ENCODE measurements around the gene RFESD. TPM values are rescaled to one million over a fixed set of nuclear protein-coding genes. Genes with fewer than 3 reads are reported as not detected.
A peak's percentile ranks its signal among the peaks of the same experiment; 100 is the strongest.
"Not testable (repeated sequence)": the region's sequence is repeated elsewhere in the genome, so short reads cannot be mapped to it uniquely, and the experiment has no call there.

The RFESD gene
- polyA plus RNA-seq, 4 donors: 0.27 to 3.4 (median 1.4) TPM; not detected in 1

- H3K4me1 ChIP-seq (ENCODE audit: control insufficient read depth in 3 of 3, insufficient read depth in 2 of 3, low read depth in 1 of 3, low read length in 2 of 3): peaks cover 0 to 23% (median 0%) of the 10 kb centered on the region in 3 donors
- peak overlapping the region in 1 of 3 donors; percentile 53 for H3K4me3 ChIP-seq (ENCODE audit: low read depth in 1 of 3, low read length in 3 of 3)
- not testable (repeated sequence) for FAIRE-seq; DNase-seq; H3K36me3 ChIP-seq (ENCODE audit: control insufficient read depth in 3 of 3, insufficient read depth in 2 of 3, low read depth in 1 of 3, low read length in 3 of 3); H3K9me3 ChIP-seq (ENCODE audit: control insufficient read depth in 2 of 2, insufficient read depth in 1 of 2, low read depth in 1 of 2, low read length in 1 of 2); H3K27me3 ChIP-seq (ENCODE audit: control insufficient read depth in 3 of 3, insufficient read depth in 3 of 3, low read length in 3 of 3)
- 78 to 86% (median 84%) methylated on average over 17 of the region's 17 CpGs for WGBS, 3 donors
- H3K27ac ChIP-seq (ENCODE audit: low read depth in 1 of 3, low read length in 2 of 3): peak overlapping the region; percentile 8 to 92 (median 89)
Measured at GRCh38 chr5:95646226-95646568, 380 bp upstream of the RFESD start.

- peaks cover 0 to 11% (median 0%) of the 10 kb centered on the region in 3 donors for H3K4me1 ChIP-seq (ENCODE audit: control insufficient read depth in 3 of 3, insufficient read depth in 2 of 3, low read depth in 1 of 3, low read length in 2 of 3)
- H3K4me3 ChIP-seq (ENCODE audit: low read depth in 1 of 3, low read length in 3 of 3): no peak overlapping the region
- DNase-seq (peak; percentile 24 to 62), FAIRE-seq (no peak)
- peak overlapping the region in 2 of 3 donors; percentile 41 to 89 for H3K27ac ChIP-seq (ENCODE audit: low read depth in 1 of 3, low read length in 2 of 3)
- no peaks in the 10 kb centered on the region for H3K9me3 ChIP-seq (ENCODE audit: control insufficient read depth in 2 of 2, insufficient read depth in 1 of 2, low read depth in 1 of 2, low read length in 1 of 2)
- no peaks in the 10 kb centered on the region for H3K27me3 ChIP-seq (ENCODE audit: control insufficient read depth in 3 of 3, insufficient read depth in 3 of 3, low read length in 3 of 3)
- no peaks in the 10 kb centered on the region for H3K36me3 ChIP-seq (ENCODE audit: control insufficient read depth in 3 of 3, insufficient read depth in 2 of 3, low read depth in 1 of 3, low read length in 3 of 3)
- WGBS, 3 donors: 68 to 76% (median 69%) methylated on average over 12 of the region's 12 CpGs
Measured at GRCh38 chr5:95647886-95648860, 1.6 kb downstream of the RFESD start.

GRCh38 chr5:95649274-95649673, 2.7 kb downstream of the RFESD start:
- Histone ChIP-seq H3K4me1 (ENCODE audit: control insufficient read depth in 3 of 3, insufficient read depth in 2 of 3, low read depth in 1 of 3, low read length in 2 of 3) (peaks cover 0 to 11% (median 0%) of the 10 kb centered on the region in 3 donors), H3K36me3 (ENCODE audit: control insufficient read depth in 3 of 3, insufficient read depth in 2 of 3, low read depth in 1 of 3, low read length in 3 of 3) (no peaks in the 10 kb centered on the region), H3K9me3 (ENCODE audit: control insufficient read depth in 2 of 2, insufficient read depth in 1 of 2, low read depth in 1 of 2, low read length in 1 of 2) (no peaks in the 10 kb centered on the region), H3K27me3 (ENCODE audit: control insufficient read depth in 3 of 3, insufficient read depth in 3 of 3, low read length in 3 of 3) (no peaks in the 10 kb centered on the region), H3K27ac (ENCODE audit: low read depth in 1 of 3, low read length in 2 of 3) (no peak overlapping the region), H3K4me3 (ENCODE audit: low read depth in 1 of 3, low read length in 3 of 3) (no peak overlapping the region)
- FAIRE-seq (no peak), DNase-seq (no peak)

- FAIRE-seq (no peak), DNase-seq (no peak)
- Histone ChIP-seq H3K9me3 (ENCODE audit: control insufficient read depth in 2 of 2, insufficient read depth in 1 of 2, low read depth in 1 of 2, low read length in 1 of 2) (no peaks in the 10 kb centered on the region), H3K4me3 (ENCODE audit: low read depth in 1 of 3, low read length in 3 of 3) (no peak overlapping the region), H3K36me3 (ENCODE audit: control insufficient read depth in 3 of 3, insufficient read depth in 2 of 3, low read depth in 1 of 3, low read length in 3 of 3) (no peaks in the 10 kb centered on the region), H3K27ac (ENCODE audit: low read depth in 1 of 3, low read length in 2 of 3) (no peak overlapping the region), H3K4me1 (ENCODE audit: control insufficient read depth in 3 of 3, insufficient read depth in 2 of 3, low read depth in 1 of 3, low read length in 2 of 3) (peaks cover 0 to 11% (median 0%) of the 10 kb centered on the region in 3 donors), H3K27me3 (ENCODE audit: control insufficient read depth in 3 of 3, insufficient read depth in 3 of 3, low read length in 3 of 3) (no peaks in the 10 kb centered on the region)
Measured at GRCh38 chr5:95649842-95650620, 3.5 kb downstream of the RFESD start.

- no peaks in the 10 kb centered on the region for H3K27me3 ChIP-seq (ENCODE audit: control insufficient read depth in 3 of 3, insufficient read depth in 3 of 3, low read length in 3 of 3)
- 86 to 100% (median 100%) methylated on average over 1 of the region's 1 CpG for whole genome bisulfite sequencing, 3 donors
- H3K9me3 ChIP-seq (ENCODE audit: control insufficient read depth in 2 of 2, insufficient read depth in 1 of 2, low read depth in 1 of 2, low read length in 1 of 2): no peaks in the 10 kb centered on the region
- DNase-seq: no peak
- no peak overlapping the region for H3K27ac ChIP-seq (ENCODE audit: low read depth in 1 of 3, low read length in 2 of 3)
- H3K4me3 ChIP-seq (ENCODE audit: low read depth in 1 of 3, low read length in 3 of 3): no peak overlapping the region
- no peaks in the 10 kb centered on the region for H3K36me3 ChIP-seq (ENCODE audit: control insufficient read depth in 3 of 3, insufficient read depth in 2 of 3, low read depth in 1 of 3, low read length in 3 of 3)
- no peak for FAIRE-seq
- H3K4me1 ChIP-seq (ENCODE audit: control insufficient read depth in 3 of 3, insufficient read depth in 2 of 3, low read depth in 1 of 3, low read length in 2 of 3): peaks cover 0 to 3% (median 0%) of the 10 kb centered on the region in 3 donors
Measured at GRCh38 chr5:95652849-95653248, 6.3 kb downstream of the RFESD start.

- Histone ChIP-seq H3K27ac (ENCODE audit: low read depth in 1 of 3, low read length in 2 of 3) (no peak overlapping the region), H3K27me3 (ENCODE audit: control insufficient read depth in 3 of 3, insufficient read depth in 3 of 3, low read length in 3 of 3) (no peaks in the 10 kb centered on the region), H3K36me3 (ENCODE audit: control insufficient read depth in 3 of 3, insufficient read depth in 2 of 3, low read depth in 1 of 3, low read length in 3 of 3) (no peaks in the 10 kb centered on the region), H3K4me3 (ENCODE audit: low read depth in 1 of 3, low read length in 3 of 3) (no peak overlapping the region), H3K9me3 (ENCODE audit: control insufficient read depth in 2 of 2, insufficient read depth in 1 of 2, low read depth in 1 of 2, low read length in 1 of 2) (no peaks in the 10 kb centered on the region), H3K4me1 (ENCODE audit: control insufficient read depth in 3 of 3, insufficient read depth in 2 of 3, low read depth in 1 of 3, low read length in 2 of 3) (no peaks in the 10 kb centered on the region)
- 93 to 95% (median 94%) methylated on average over 3 of the region's 3 CpGs for WGBS, 3 donors
- FAIRE-seq (peak; percentile 62), DNase-seq (no peak)
Measured at GRCh38 chr5:95654196-95654595, 7.6 kb downstream of the RFESD start.

GRCh38 chr5:95655575-95655974, 9.0 kb downstream of the RFESD start:
- DNase-seq (no peak), FAIRE-seq (no peak)
- Histone ChIP-seq H3K27me3 (ENCODE audit: control insufficient read depth in 3 of 3, insufficient read depth in 3 of 3, low read length in 3 of 3) (no peaks in the 10 kb centered on the region), H3K27ac (ENCODE audit: low read depth in 1 of 3, low read length in 2 of 3) (no peak overlapping the region), H3K4me1 (ENCODE audit: control insufficient read depth in 3 of 3, insufficient read depth in 2 of 3, low read depth in 1 of 3, low read length in 2 of 3) (no peaks in the 10 kb centered on the region), H3K9me3 (ENCODE audit: control insufficient read depth in 2 of 2, insufficient read depth in 1 of 2, low read depth in 1 of 2, low read length in 1 of 2) (no peaks in the 10 kb centered on the region), H3K36me3 (ENCODE audit: control insufficient read depth in 3 of 3, insufficient read depth in 2 of 3, low read depth in 1 of 3, low read length in 3 of 3) (no peaks in the 10 kb centered on the region), H3K4me3 (ENCODE audit: low read depth in 1 of 3, low read length in 3 of 3) (no peak overlapping the region)
- 29 to 58% (median 39%) methylated on average over 1 of the region's 1 CpG for WGBS, 3 donors

- no peak overlapping the region for H3K27ac ChIP-seq (ENCODE audit: low read depth in 1 of 3, low read length in 2 of 3)
- DNase-seq: no peak
- no peaks in the 10 kb centered on the region for H3K9me3 ChIP-seq (ENCODE audit: control insufficient read depth in 2 of 2, insufficient read depth in 1 of 2, low read depth in 1 of 2, low read length in 1 of 2)
- H3K36me3 ChIP-seq (ENCODE audit: control insufficient read depth in 3 of 3, insufficient read depth in 2 of 3, low read depth in 1 of 3, low read length in 3 of 3): no peaks in the 10 kb centered on the region
- FAIRE-seq: no peak
- peaks cover 0 to 4% (median 0%) of the 10 kb centered on the region in 3 donors for H3K4me1 ChIP-seq (ENCODE audit: control insufficient read depth in 3 of 3, insufficient read depth in 2 of 3, low read depth in 1 of 3, low read length in 2 of 3)
- no peaks in the 10 kb centered on the region for H3K27me3 ChIP-seq (ENCODE audit: control insufficient read depth in 3 of 3, insufficient read depth in 3 of 3, low read length in 3 of 3)
- 88 to 92% (median 91%) methylated on average over 2 of the region's 2 CpGs for WGBS, 3 donors
- no peak overlapping the region for H3K4me3 ChIP-seq (ENCODE audit: low read depth in 1 of 3, low read length in 3 of 3)
Measured at GRCh38 chr5:95660060-95660459, 13.5 kb downstream of the RFESD start.
